H1 (cell line): Measurements from ENCODE around the gene DEXI. TPM values are rescaled to one million over a fixed set of nuclear protein-coding genes. Genes with fewer than 3 reads are reported as not detected.

ENCODE experiments used
- CTCF ChIA-PET: fragments of 300-600 bp; sonication (Branson Sonifier 250); formaldehyde crosslinking; loops from one replicate; lab custom pipeline; 2021; ENCODE audit not compliant: partially characterized antibody; lab: Charles Lee
- POLR2A ChIA-PET: fragments of 300-600 bp; sonication (Branson Sonifier 250); formaldehyde crosslinking; loops from one replicate; lab custom pipeline; 2021; ENCODE audit warnings: inconsistent platforms; ENCODE audit not compliant: partially characterized antibody; lab: Charles Lee
- DNase-seq, 2 experiments: peaks; one replicate each; pipeline versions ENCODE4 v3.0.0 to v3.0.0-alpha.2; 2010 to 2022; ENCODE audit warnings: low spot score in 2 of 2, low read depth in 1 of 2, mixed read lengths in 1 of 2
- FAIRE-seq: peaks from 2 replicates; lab custom pipeline; 2011; peaks lifted over from hg19 to GRCh38; lab: Jason Lieb, UNC
- H2AFZ ChIP-seq: 2 replicates; pipeline ENCODE4 v1.8.1; 2012; ENCODE audit warnings: low read length, inconsistent platforms
- H2AK5ac ChIP-seq: 2 replicates; pipeline ENCODE4 v1.6.1; 2013; ENCODE audit warnings: low read depth, low read length
- H2BK120ac ChIP-seq: replicated peaks from 2 replicates; pipeline ENCODE3; 2013; ENCODE audit warnings: low read depth, low read length, inconsistent platforms
- H2BK12ac ChIP-seq: 2 replicates; pipeline ENCODE4 v1.6.1; 2013; ENCODE audit warnings: low read depth, low read length
- H2BK15ac ChIP-seq: 2 replicates; pipeline ENCODE4 v1.6.1; 2013; ENCODE audit warnings: low read length
- H2BK20ac ChIP-seq: 2 replicates; pipeline ENCODE4 v1.6.1; 2013; ENCODE audit warnings: low read length
- H2BK5ac ChIP-seq: 2 replicates; pipeline ENCODE4 v1.6.1; 2013; ENCODE audit warnings: low read depth, low read length
- H3K14ac ChIP-seq: 2 replicates; pipeline ENCODE4 v1.6.1; 2013; ENCODE audit warnings: inconsistent platforms; ENCODE audit not compliant: insufficient read length
- H3K18ac ChIP-seq: 2 replicates; pipeline ENCODE4 v1.6.1; 2013; ENCODE audit warnings: low read length; ENCODE audit errors: extremely low read depth
- H3K23ac ChIP-seq: 2 replicates; pipeline ENCODE4 v1.6.1; 2013; ENCODE audit warnings: inconsistent platforms; ENCODE audit not compliant: insufficient read length
- H3K23me2 ChIP-seq: 2 replicates; pipeline ENCODE4 v1.6.1; 2013; ENCODE audit warnings: low read depth, low read length
- H3K27ac ChIP-seq: 2 replicates; pipeline ENCODE4 v1.6.1; 2011; ENCODE audit warnings: low read depth, low read length, inconsistent platforms
- H3K27me3 ChIP-seq, 4 experiments: replicated peaks in 1 of 4; 1 replicate in 1 of 4; 2 replicates in 3 of 4; pipeline versions ENCODE4 v1.6.1 to v1.8.1; 2011 to 2013; ENCODE audit warnings: low read length in 3 of 4, mild to moderate bottlenecking in 3 of 4, inconsistent platforms in 2 of 4, mixed read lengths in 2 of 4, moderate library complexity in 1 of 4; ENCODE audit not compliant: control insufficient read depth in 3 of 4, insufficient read depth in 3 of 4; ENCODE audit errors: extremely low read depth in 1 of 4
- H3K36me3 ChIP-seq, 4 experiments: 2 replicates each; pipeline versions ENCODE4 v1.6.1 to v1.8.1; 2011 to 2013; ENCODE audit warnings: mild to moderate bottlenecking in 4 of 4, low read length in 3 of 4, moderate library complexity in 2 of 4, control low read depth in 1 of 4, inconsistent platforms in 1 of 4; ENCODE audit not compliant: insufficient read depth in 4 of 4, control insufficient read depth in 2 of 4
- H3K4ac ChIP-seq: replicated peaks from 2 replicates; pipeline ENCODE3; 2013; ENCODE audit warnings: low read length, low read depth, mixed read lengths, inconsistent platforms; ENCODE audit not compliant: insufficient read length
- H3K4me1 ChIP-seq, 4 experiments: replicated peaks in 1 of 4; 1 replicate in 1 of 4; 2 replicates in 3 of 4; pipeline versions ENCODE4 v1.6.1 to v1.8.1; 2011 to 2013; ENCODE audit warnings: low read length in 3 of 4, inconsistent platforms in 2 of 4, mixed read lengths in 1 of 4; ENCODE audit not compliant: insufficient read depth in 4 of 4, control insufficient read depth in 3 of 4
- H3K4me2 ChIP-seq, 2 experiments: 2 replicates each; pipeline versions ENCODE4 v1.6.1 to v1.8.1; 2011 to 2013; ENCODE audit warnings: low read depth in 2 of 2, low read length in 2 of 2, control low read depth in 1 of 2, inconsistent platforms in 1 of 2, mild to moderate bottlenecking in 1 of 2; ENCODE audit not compliant: insufficient read depth in 1 of 2
- H3K4me3 ChIP-seq, 4 experiments: fragments of 200-600, 300-600 bp in 1 of 4; sonication (generic), shearing (Covaris generic), sonication (Bioruptor Twin) in 1 of 4; 2 replicates each; pipeline versions ENCODE4 v1.5.1 to v1.8.1; 2011 to 2016; ENCODE audit warnings: low read length in 4 of 4, low read depth in 3 of 4, control low read depth in 2 of 4, inconsistent platforms in 2 of 4, mild to moderate bottlenecking in 2 of 4, mixed read lengths in 1 of 4, moderate library complexity in 1 of 4; ENCODE audit not compliant: insufficient read depth in 2 of 4; ENCODE audit errors: extremely low read depth in 1 of 4
- H3K56ac ChIP-seq: replicated peaks from 2 replicates; pipeline ENCODE3; 2013; ENCODE audit warnings: low read depth, mild to moderate bottlenecking, mixed read lengths, low read length, inconsistent platforms; ENCODE audit not compliant: insufficient read length
- H3K79me1 ChIP-seq: 2 replicates; pipeline ENCODE4 v1.6.1; 2013; ENCODE audit warnings: low read depth, low read length, control low read depth
- H3K79me2 ChIP-seq, 2 experiments: 2 replicates each; pipeline versions ENCODE4 v1.6.1 to v1.8.1; 2012 to 2013; ENCODE audit warnings: low read length in 2 of 2, mild to moderate bottlenecking in 2 of 2, inconsistent platforms in 1 of 2; ENCODE audit not compliant: insufficient read depth in 2 of 2, control insufficient read depth in 1 of 2
- H3K9ac ChIP-seq, 4 experiments: replicated peaks in 1 of 4; 1 replicate in 1 of 4; 2 replicates in 3 of 4; pipeline versions ENCODE4 v1.6.1 to v1.8.1; 2011 to 2013; ENCODE audit warnings: low read depth in 3 of 4, low read length in 3 of 4, control low read depth in 2 of 4, mild to moderate bottlenecking in 2 of 4, moderate library complexity in 2 of 4, inconsistent platforms in 1 of 4; ENCODE audit errors: extremely low read depth in 1 of 4
- H3K9me3 ChIP-seq, 2 experiments: 2 replicates each; pipeline versions ENCODE4 v1.6.1 to v1.8.1; 2012 to 2013; ENCODE audit warnings: mild to moderate bottlenecking in 2 of 2, moderate library complexity in 2 of 2, control low read depth in 1 of 2, inconsistent platforms in 1 of 2, low read depth in 1 of 2, low read length in 1 of 2, mixed read lengths in 1 of 2; ENCODE audit not compliant: insufficient read depth in 2 of 2
- H4K20me1 ChIP-seq, 2 experiments: replicated peaks in 1 of 2; 2 replicates each; pipeline versions ENCODE3 to v1.8.1; 2011 to 2013; ENCODE audit warnings: inconsistent platforms in 2 of 2, low read length in 2 of 2, mild to moderate bottlenecking in 1 of 2; ENCODE audit not compliant: insufficient read depth in 2 of 2, control insufficient read depth in 1 of 2
- H4K5ac ChIP-seq: 2 replicates; pipeline ENCODE4 v1.6.1; 2013; ENCODE audit warnings: low read length, low read depth, mixed read lengths, inconsistent platforms; ENCODE audit not compliant: insufficient read length
- H4K8ac ChIP-seq: 2 replicates; pipeline ENCODE4 v1.8.0; 2013; ENCODE audit warnings: mild to moderate bottlenecking, moderate library complexity, low read length, inconsistent platforms; ENCODE audit not compliant: insufficient read depth; ENCODE audit errors: extremely low read depth
- H4K91ac ChIP-seq: replicated peaks from 2 replicates; pipeline ENCODE3; 2013; ENCODE audit warnings: low read length, mixed read lengths, inconsistent platforms; ENCODE audit not compliant: insufficient read length
- ASH2L ChIP-seq: fragments of 200-600, 300-600 bp; sonication (generic); IDR thresholded peaks from one replicate; pipeline ENCODE4 v1.7.1; 2017; ENCODE audit warnings: low read length
- CBX8 ChIP-seq: fragments of 300-800, 300-1000 bp; sonication (generic); IDR thresholded peaks from 2 replicates; pipeline ENCODE4 v1.7.1; 2016; ENCODE audit warnings: low read depth, low read length, borderline replicate concordance
- CHD1 ChIP-seq: IDR thresholded peaks from 2 replicates; pipeline ENCODE4 v1.6.1; 2012; ENCODE audit warnings: low read depth, low read length, improper control_type of control experiment
- CREB1 ChIP-seq: IDR thresholded peaks from 2 replicates; pipeline ENCODE4 v1.6.1; 2012; ENCODE audit warnings: inconsistent platforms
- EP300 ChIP-seq, 2 experiments: IDR thresholded peaks; 1 replicate in 1 of 2; 2 replicates in 1 of 2; pipeline ENCODE4 v1.6.1; 2011 to 2012; ENCODE audit warnings: low read depth in 2 of 2, low read length in 2 of 2, mild to moderate bottlenecking in 2 of 2, borderline replicate concordance in 1 of 2, inconsistent platforms in 1 of 2, moderate library complexity in 1 of 2
- POU5F1 ChIP-seq: IDR thresholded peaks from 2 replicates; pipeline ENCODE4 v1.6.1; 2011; ENCODE audit warnings: low read depth, mild to moderate bottlenecking, low read length, moderate library complexity
- SIN3A ChIP-seq, 2 experiments: IDR thresholded peaks in 1 of 2; conservative IDR thresholded peaks in 1 of 2; 2 replicates each; pipeline ENCODE4 v1.6.1; 2011 to 2012; ENCODE audit warnings: low read length in 2 of 2, improper control_type of control experiment in 1 of 2, low read depth in 1 of 2, mild to moderate bottlenecking in 1 of 2
- SIX5 ChIP-seq: IDR thresholded peaks from 2 replicates; pipeline ENCODE4 v1.6.1; 2011; ENCODE audit warnings: mild to moderate bottlenecking, low read depth, low read length
- SP2 ChIP-seq: IDR thresholded peaks from 2 replicates; pipeline ENCODE4 v1.6.1; 2012; ENCODE audit warnings: mild to moderate bottlenecking, low read length, inconsistent platforms
- SUZ12 ChIP-seq: fragments of 200-600 bp; sonication (generic); IDR thresholded peaks from 2 replicates; pipeline ENCODE4 v1.6.1; 2012; ENCODE audit warnings: mild to moderate bottlenecking, inconsistent platforms, low read length, moderate library complexity, mixed read lengths
- TAF1 ChIP-seq: IDR thresholded peaks from 2 replicates; pipeline ENCODE4 v1.6.1; 2011; ENCODE audit warnings: mild to moderate bottlenecking, low read depth, low read length
- TCF12 ChIP-seq: IDR thresholded peaks from 2 replicates; pipeline ENCODE4 v1.6.1; 2011; ENCODE audit warnings: low read depth, mild to moderate bottlenecking, low read length
- ZNF274 ChIP-seq: IDR thresholded peaks from 2 replicates; pipeline ENCODE4 v1.7.0; 2012; ENCODE audit warnings: low read length, borderline replicate concordance; ENCODE audit errors: extremely low read depth
- WGBS, 2 experiments: shearing (Covaris generic) in 1 of 2; methylation state at CpG; one replicate each; pipeline versions ENCODE4 v1.1.6 to v1.1.7; 2013 to 2015; ENCODE audit warnings: low lambda C conversion rate in 2 of 2, mixed read lengths in 2 of 2, inconsistent platforms in 1 of 2, low coverage in 1 of 2, missing lambda C conversion rate in 1 of 2; ENCODE audit not compliant: insufficient replicate concordance in 2 of 2, insufficient coverage in 1 of 2, insufficient read length in 1 of 2; ENCODE audit errors: extremely low coverage in 1 of 2, missing lambda C conversion rate in 1 of 2; 5-methylcytosine and 5-hydroxymethylcytosine counted together
- polyA plus RNA-seq, 7 experiments: library from polyadenylated mRNA; depleted of rRNA in 3 of 7; stranded (reverse) in 5 of 7; unstranded in 2 of 7; fragments of >200 nt in 5 of 7; fragments of 200-250 nt in 2 of 7; gene quantifications; 1 replicate in 5 of 7; 2 replicates in 1 of 7; 4 replicates in 1 of 7; pipeline versions ENCODE4 v1.2.1 to v1.2.3, GENCODE V29; 2011 to 2013; ENCODE audit warnings: missing spikeins in 2 of 7, mixed read lengths in 2 of 7
- total RNA-seq: library from RNA; stranded (reverse); fragmentation: NEBNext Ultra II Directional; extraction: Animal tissue kit (Norgen Biotek cat#: 25700); gene quantifications from 2 replicates; pipeline ENCODE4 v1.2.1, GENCODE V29; 2021

DEXI gene
- total and polyA plus RNA-seq, 2 of the 8 experiments (the other 6 are each of a cell fraction or from before 2014, with no cell fraction given) = 39.5 to 47.3 TPM

DNA sequence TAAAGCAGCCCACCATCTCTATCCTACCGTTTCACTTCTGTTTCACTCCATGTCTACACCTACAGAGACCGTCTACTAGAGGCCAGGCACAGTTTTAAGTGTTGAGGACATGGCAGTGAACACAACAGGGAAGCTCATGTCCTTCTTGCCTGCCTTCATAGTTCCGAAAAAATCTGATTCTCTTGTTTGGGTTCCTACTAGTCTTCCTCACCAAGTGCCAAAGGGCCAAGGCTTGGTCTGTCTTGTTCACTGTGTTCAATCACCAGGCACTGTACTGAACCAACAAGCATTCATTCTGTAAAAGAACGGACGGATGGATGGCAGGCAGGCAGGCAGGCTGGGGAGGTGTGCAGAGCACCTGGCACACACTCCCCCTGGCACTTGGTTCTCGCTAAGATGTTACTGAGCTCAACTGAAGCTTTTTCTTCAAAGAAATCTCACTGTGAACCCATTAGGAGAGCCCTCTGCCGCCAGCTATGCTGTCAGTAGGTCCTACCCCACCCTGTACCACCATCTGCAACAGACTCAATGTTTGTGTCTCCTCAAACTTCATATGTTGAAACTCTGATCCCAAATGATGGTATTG, 2.5 kb downstream of the DEXI start:
- Histone ChIP-seq H3K9me3 (no peaks in the 10 kb centered on the region), H3K27me3 (no peaks in the 10 kb centered on the region; a peak in 2 of 7 replicates), H3K36me3 (peaks cover 0 to 4% (median 0%) of the 10 kb centered on the region in 4 experiments; a peak in 1 of 8 replicates), H3K18ac (no peak overlapping the region), H3K4ac (no peak overlapping the region), H3K4me2 (peak overlapping the region in 1 of 2 experiments; percentile 86; a peak in 1 of 4 replicates), H3K4me1 (peaks cover 5 to 9% (median 8%) of the 10 kb centered on the region in 4 experiments), H2AK5ac (no peak overlapping the region), H2BK5ac (no peak overlapping the region), H2BK20ac (no peak overlapping the region), H3K23ac (no peak overlapping the region), H2BK15ac (no peak overlapping the region), H3K14ac (no peak overlapping the region), H3K79me1 (peaks cover 15% of the 10 kb centered on the region), H3K56ac (no peak overlapping the region), H4K8ac (no peak overlapping the region), H4K20me1 (peaks cover 20 to 38% of the 10 kb centered on the region in 2 experiments), H2BK120ac (no peak overlapping the region), H3K23me2 (peaks cover 8% of the 10 kb centered on the region), H3K4me3 (no peak overlapping the region), H2BK12ac (no peak overlapping the region), H3K9ac (no peak overlapping the region; a peak in 1 of 7 replicates), H4K5ac (no peak overlapping the region), H2AFZ (no peak overlapping the region), H3K79me2 (peaks cover 0 to 35% of the 10 kb centered on the region in 2 experiments; a peak in 1 of 4 replicates), H3K27ac (no peak overlapping the region), H4K91ac (no peak overlapping the region)
- ChIA-PET POLR2A (interaction anchor here (1.8 kb wide), 1 partner anchor 11 kb away, joined by 6 read pairs; no protein-coding TSS in a partner anchor), CTCF (interaction anchor here (1.1 to 1.6 kb wide), 3 partner anchors 10 to 202 kb away, joined by 3 to 5 read pairs (median 3); no protein-coding TSS in a partner anchor)
- DNase-seq (no peak), FAIRE-seq (no peak)
- 83% methylated on average over 7 of the region's 7 CpGs; no CpG with 5 or more reads in 1 of the 2 experiments for WGBS, 2 experiments
- no peak for TF ChIP-seq POU5F1
- no peak for TF ChIP-seq SUZ12
- TF ChIP-seq TCF12 = no peak
- TF ChIP-seq SP2 = no peak
- TF ChIP-seq CREB1 = no peak
- no peak for TF ChIP-seq ASH2L
- TF ChIP-seq ZNF274 = no peak
- TF ChIP-seq TAF1 = no peak
- TF ChIP-seq CHD1 = no peak
- TF ChIP-seq SIX5 = no peak
- no peak for TF ChIP-seq CBX8
- TF ChIP-seq SIN3A (conservative IDR thresholded peaks at IDR 0.05 in 1 of 2, IDR thresholded peaks at IDR 0.05 in 1 of 2; ENCODE audit: low read depth in 1 of 2, low read length in 2 of 2) = no peak
- no peak for TF ChIP-seq EP300 (IDR thresholded peaks at IDR 0.05; ENCODE audit: borderline replicate concordance in 1 of 2, low read depth in 2 of 2, low read length in 2 of 2)
